ENCODE measurements around the gene TOR1A. TPM values are rescaled to one million over a fixed set of nuclear protein-coding genes. Genes with fewer than 3 reads are reported as not detected.

TOR1A gene
- total RNA-seq, 4 donors from 2014 or later: 33.7 to 61.4 (median 47.2) TPM

GRCh38 chr9:129814432-129815223, 9.3 kb downstream of the TOR1A start:
- TF ChIP-seq CTCF (IDR thresholded peaks at IDR 0.05; ENCODE audit: low read depth): no peak

DNA sequence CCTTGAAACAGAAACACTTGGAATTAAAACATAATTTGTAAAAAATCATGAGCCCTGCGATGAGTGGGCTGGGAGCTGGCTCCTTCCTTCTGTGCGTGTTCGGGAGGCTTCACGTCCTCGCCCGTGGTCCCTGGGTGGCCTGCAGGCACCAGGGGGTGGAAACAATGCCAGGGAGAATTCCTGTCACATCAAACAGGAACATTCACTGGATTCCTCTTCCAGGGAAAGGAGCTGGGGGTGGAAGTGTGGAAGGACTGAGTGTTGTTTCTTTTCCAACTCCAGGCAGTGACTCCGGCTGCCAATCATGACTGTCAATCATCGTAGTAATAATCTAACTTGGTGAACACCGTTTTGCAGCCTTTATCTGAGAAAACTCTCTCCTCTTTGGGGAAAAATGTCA, 10.3 kb downstream of the TOR1A start:
- TF ChIP-seq CTCF (IDR thresholded peaks at IDR 0.05; ENCODE audit: low read depth): no peak

- TF ChIP-seq CTCF (IDR thresholded peaks at IDR 0.05; ENCODE audit: low read depth): no peak
These were observed 11.6 kb downstream of the TOR1A start for GRCh38 chr9:129812385-129812784.

- TF ChIP-seq CTCF (IDR thresholded peaks at IDR 0.05; ENCODE audit: low read depth): no peak
These were observed 12.0 kb downstream of the TOR1A start for GRCh38 chr9:129811967-129812363.

DNA sequence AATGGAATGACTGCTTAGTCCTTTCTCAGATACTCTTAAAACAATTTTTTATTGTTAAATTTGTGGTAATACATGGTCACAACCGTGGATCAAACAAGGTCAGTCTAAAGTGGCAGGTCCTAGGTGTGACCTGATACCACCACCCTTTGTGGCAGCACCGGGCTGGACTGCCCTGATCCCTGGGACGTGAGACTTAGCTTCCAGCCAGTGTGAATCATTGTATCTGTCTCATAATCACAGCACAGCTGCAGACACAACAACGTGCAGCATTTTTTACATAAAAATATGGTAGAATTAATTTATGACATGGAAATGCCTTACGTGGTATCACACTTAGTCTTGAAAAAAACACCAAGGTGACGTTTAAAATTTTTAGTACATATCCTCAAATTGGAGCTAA, 13.1 kb downstream of the TOR1A start:
- no peak for TF ChIP-seq CTCF (IDR thresholded peaks at IDR 0.05; ENCODE audit: low read depth)

GRCh38 chr9:129810116-129810515, 13.8 kb downstream of the TOR1A start:
- no peak for TF ChIP-seq CTCF (IDR thresholded peaks at IDR 0.05; ENCODE audit: low read depth)

GRCh38 chr9:129809346-129809745, 14.6 kb downstream of the TOR1A start:
- no peak for TF ChIP-seq CTCF (IDR thresholded peaks at IDR 0.05; ENCODE audit: low read depth)
